HG02610 (cell line): ENCODE measurements around the gene NEDD4L.
"Not testable (repeated sequence)": the region's sequence is repeated elsewhere in the genome, so short reads cannot be mapped to it uniquely, and the experiment has no call there.

Experiments
- ATAC-seq: cut with Tn5 transposase; IDR thresholded peaks from one replicate; pipeline ENCODE4 v1.9.1; 2021; ENCODE audit warnings: mild to moderate bottlenecking, moderate library complexity; ENCODE audit not compliant: unreplicated experiment

Gene NEDD4L

DNA sequence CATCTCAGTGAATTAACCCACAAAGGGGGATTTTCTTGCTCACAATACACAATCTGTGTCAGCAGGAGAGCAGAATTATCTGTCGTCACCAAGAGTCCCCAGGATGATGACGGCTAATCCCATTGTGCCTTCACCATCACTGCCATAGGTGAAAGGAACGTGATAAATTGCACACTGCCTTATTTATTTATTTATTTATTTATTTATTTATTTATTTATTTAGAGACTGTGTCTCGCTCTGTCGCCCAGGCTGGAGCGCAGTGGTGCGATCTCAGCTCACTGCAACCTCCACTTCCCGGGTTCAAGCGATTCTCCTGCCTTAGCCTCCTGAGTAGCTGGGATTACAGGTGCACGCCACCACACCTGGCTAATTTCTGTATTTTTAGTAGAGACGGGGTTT is 238.8 kb downstream of the NEDD4L start:
- not testable (repeated sequence) for ATAC-seq

DNA sequence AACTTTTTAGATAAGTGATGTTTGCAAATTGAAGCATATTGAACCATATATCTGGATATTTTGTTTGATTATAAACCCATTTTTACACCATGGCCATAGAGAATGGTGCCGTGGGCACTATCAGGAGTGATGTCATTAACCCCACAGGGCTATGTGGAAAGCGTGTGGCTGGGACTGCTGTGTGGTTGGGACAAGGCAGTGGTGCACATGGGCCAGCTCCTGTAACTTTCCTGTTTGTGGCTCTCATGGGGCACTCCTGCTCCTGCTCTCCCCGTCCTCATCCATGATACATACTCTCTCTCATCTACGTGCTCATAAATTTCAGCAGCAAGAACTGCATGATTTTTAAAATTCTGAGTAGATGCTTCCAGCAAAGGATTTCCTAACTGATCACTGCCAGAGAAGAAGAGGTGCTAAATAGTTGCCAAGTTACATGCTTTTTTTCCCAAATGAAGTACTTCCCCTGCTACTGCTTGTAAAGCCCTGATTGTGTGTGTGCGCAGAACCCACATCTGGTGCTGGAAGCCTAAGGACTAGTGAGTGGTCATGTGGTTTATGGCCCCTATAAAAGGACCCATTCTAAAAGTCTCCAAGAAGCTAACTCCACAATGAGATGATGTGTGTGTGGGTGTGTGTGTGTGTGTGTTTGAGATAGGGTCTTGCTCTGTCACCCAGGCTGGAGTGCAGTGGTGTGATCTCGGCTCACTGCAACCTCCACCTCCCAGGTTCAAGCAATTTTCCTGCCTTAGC is 240.8 kb downstream of the NEDD4L start:
- no peak for ATAC-seq

DNA sequence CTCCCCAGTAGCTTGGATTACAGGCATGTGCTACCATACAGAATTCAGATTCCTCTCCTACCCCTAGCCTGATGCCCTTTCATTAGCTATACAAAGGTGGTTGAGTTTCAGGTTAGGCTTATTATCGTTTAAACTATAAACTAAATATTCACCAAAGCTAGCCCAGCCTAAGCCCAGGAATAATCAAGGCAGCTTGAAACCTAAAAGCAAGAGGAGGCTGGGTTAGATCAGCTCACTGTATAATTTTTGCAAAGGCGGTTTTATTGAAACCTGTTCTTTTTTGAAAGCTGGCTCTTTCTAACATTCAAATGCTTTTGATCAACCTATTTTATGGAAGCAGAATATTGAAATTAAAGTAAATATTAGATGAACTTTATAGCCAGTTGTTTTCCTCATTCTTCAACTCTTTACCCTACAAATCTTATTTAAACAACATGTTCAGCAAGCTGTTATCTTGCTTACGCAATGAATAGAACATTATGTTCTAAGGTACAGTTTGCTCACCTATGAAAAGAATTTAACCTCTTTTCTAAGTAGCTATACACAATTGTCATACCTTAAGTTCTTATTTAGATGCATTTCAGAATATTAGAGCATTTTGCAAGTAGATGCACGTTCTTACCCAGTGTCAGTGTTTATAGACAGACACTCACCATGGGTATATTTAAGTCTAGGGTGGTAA is 241.6 kb downstream of the NEDD4L start:
- ATAC-seq, result no peak

DNA sequence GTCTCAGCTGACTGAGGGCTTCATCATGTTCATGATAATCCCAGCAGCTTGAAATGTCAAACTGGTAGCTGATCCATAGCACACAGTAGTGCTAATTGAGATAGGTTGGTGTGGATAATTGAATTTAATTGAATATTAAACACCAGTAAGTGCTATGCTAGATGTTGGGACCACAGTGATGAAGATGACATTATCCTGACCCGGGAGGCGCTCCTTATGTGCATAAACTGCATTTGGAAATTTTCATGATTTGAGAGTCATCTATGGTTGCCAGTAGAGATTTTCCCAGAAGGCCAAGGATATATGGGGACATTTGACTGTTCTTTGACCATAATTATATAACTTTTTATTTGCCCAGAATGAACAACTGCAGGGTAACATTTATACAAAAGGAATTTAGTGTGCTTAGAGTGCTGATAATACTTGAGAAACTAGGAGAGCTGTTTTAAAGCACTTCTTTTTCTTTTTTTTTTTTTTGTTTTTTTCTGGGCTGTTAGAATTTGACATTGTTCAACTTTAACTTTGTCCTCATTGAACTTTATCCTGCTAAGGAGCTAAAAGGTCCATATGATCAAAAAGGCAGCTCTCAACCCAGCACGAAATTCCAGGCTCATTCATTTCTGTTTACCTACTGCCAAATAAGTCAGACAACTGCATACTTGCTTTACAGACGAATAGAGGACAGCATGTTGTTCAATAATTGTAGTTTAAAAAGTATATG is 242.8 kb downstream of the NEDD4L start:
- no peak for ATAC-seq

DNA sequence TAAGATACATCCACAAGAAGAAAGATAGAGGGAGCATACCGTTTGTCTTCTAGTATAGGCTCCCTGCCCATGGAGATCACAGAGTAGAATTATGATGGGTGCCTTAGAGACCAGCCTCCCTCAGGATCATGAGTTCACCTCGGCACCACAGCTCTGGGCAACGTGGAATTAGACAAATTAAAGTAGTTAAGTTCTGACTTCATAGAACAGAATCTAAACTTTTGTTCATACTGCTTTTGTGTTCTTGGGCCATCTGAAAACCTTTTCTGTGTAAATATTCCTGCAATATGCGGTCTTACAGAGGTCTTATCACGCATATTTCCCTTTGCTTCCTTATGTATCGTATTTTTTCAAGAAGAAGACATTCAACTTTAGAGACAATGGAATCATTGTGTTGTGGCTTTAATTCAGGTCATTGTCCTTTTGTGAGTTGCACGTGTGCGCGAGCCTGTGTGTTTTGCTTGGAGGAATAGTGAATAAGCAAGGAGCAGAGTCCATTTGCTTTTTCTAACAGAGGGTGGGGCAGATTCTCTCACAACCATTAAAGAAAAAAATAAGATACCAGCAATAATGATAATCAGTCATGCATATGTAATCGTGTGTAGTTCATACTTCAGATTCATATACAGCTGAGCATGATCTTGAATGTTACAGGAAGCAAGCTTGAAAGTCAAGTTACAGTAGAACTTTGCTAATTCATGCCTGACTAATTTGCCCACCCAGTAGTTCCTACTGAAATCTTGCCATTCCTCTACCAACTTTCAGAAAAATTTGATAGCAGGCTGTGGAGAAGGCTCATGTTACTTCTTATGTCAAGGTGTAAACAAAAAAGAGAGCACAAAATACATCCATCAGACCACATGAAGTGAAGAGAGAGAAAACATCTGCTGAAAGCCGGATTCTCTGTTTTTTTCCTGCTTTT is 243.6 kb downstream of the NEDD4L start:
- ATAC-seq, result no peak

- ATAC-seq, result no peak
Observed at GRCh38 chr18:58288921-58289797, 245.1 kb downstream of the NEDD4L start.

- no peak for ATAC-seq
Observed at GRCh38 chr18:58290116-58290695, 246.2 kb downstream of the NEDD4L start.

DNA sequence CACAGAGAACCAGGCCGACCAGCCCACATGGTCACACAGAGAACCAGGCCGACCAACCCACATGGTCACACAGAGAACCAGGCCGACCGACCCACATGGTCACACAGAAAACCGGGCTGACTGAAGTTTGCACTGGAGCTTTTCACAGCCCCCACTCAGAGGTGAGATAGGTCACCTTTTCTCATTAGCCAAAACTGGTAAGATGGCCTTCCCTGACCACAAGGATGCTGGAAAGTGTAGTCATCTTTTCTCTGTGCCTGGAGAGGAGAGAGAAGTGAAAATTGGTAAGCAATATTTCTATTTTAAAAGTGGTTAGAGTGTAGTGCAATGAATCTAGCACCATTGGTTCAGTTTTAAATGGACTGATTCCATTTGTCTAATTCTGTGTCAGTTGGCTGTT is 247.1 kb downstream of the NEDD4L start:
- no peak for ATAC-seq

- ATAC-seq, result no peak
Observed at GRCh38 chr18:58292638-58293037, 248.6 kb downstream of the NEDD4L start.

DNA sequence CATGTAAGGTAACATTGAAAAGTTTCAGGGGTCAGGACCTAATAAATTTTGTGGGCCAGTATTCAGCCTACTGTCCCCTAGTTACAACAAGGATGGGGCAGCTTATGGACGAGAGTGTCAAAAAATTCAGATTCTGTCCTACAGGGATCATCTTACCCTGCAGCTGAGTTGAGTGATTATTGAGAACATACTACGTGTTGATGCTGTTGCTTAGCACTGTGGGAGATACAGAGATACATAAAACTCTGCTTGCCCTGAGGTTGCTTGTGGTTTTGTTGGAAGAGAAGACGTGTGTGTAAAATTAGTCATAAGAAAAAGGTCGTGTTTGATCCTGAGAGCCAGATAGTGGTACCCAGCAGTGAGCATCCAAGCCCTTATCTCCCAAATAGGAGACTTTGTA is 253.2 kb downstream of the NEDD4L start:
- no peak for ATAC-seq

DNA sequence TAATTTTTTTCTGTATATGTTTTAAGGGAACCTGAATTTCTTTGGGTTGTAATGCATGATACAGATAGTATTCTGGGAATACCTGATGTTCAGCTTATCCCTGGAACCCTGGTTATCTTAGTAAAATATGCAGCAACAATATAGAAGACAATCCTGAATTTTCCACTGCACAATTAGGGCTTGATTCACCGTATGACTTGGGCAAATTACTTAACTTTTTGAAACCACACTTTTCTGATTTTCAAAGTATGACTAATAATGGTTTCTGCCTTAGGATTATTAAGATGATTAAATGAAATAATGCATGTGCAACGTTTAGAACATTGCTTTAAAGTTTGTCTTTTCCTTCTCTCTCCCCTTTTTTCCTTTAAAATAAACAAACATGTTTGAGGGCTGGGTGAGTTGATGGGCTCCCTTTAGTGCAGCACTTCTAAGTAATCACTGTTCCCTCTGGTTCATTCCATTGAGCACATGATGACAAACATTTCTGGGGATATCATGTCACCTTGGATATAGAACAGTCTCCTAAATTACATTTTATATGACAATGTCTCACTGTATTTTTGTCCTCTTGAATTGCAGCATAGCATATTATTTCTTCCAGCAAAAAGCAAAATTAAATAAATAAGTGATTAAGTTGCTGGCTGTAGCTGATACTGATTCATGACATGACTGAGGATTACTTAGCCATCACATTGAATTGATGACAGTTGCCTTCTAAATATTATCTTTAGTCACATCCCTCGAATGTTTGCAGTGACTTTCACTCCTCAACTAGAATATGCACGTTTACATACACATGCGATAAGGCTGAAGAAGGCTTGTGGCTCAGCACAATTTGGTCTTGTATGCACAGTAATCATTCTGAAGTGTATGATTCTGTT is 254.5 kb downstream of the NEDD4L start:
- no peak for ATAC-seq

- ATAC-seq, result no peak
Observed at GRCh38 chr18:58299135-58299473, 255.1 kb downstream of the NEDD4L start.

GRCh38 chr18:58299936-58300335 is 255.9 kb downstream of the NEDD4L start:
- ATAC-seq, result no peak

GRCh38 chr18:58300867-58301266 is 256.8 kb downstream of the NEDD4L start:
- ATAC-seq, result no peak

GRCh38 chr18:58302811-58303210 is 258.8 kb downstream of the NEDD4L start:
- no peak for ATAC-seq

DNA sequence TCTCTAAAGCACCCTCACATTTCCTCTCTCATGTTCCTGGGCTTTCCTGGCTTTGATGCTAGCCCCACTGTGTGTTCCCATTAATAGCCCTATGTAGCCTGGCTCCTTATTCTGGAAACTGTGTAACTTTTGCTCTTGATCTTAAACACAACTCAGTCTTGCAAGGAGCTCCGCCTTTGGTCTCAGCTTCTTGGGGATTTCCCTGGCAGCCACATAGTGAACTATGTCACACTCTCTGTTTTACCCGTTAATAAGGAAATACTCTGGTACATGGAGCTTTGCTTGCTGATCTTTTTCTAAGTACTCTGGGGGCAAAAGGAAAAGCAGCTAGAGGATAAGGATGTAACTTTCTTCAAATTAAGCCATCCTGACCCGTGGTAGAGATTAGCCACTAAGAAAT is 259.3 kb downstream of the NEDD4L start:
- ATAC-seq, result peak; percentile 88

GRCh38 chr18:58305792-58306191 is 261.8 kb downstream of the NEDD4L start:
- no peak for ATAC-seq

GRCh38 chr18:58307441-58307840 is 263.4 kb downstream of the NEDD4L start:
- ATAC-seq, result no peak

GRCh38 chr18:58308463-58308862 is 264.4 kb downstream of the NEDD4L start:
- no peak for ATAC-seq
